A549 (cell line): ENCODE data around the gene LCE3E. TPM values are rescaled to one million over a fixed set of nuclear protein-coding genes. Genes with fewer than 3 reads are reported as not detected.

ENCODE experiments used
- ATAC-seq, 2 experiments: fragments of 200-7000 bp in 1 of 2; fragments of >200 bp in 1 of 2; cut with Nextera tagmentation in 1 of 2; cut with Tn5 transposase in 1 of 2; 3 replicates each; pipeline versions ENCODE4 v1.8.0 to v1.9.1; 2018 to 2020; ENCODE audit warnings: mild to moderate bottlenecking in 1 of 2, moderate library complexity in 1 of 2
- CTCF ChIA-PET: fragments of 300-600 bp; sonication (Branson Sonifier 250); formaldehyde crosslinking; extraction: SDS; loops from one replicate; lab custom pipeline; 2021; ENCODE audit warnings: antibody characterized with exemption, inconsistent platforms; lab: Yijun Ruan, JAX
- POLR2A ChIA-PET: fragments of 350-600 bp; formaldehyde crosslinking; extraction: SDS; loops from one replicate; lab custom pipeline; 2021; ENCODE audit warnings: antibody characterized with exemption, inconsistent platforms; lab: Yijun Ruan, JAX
- DNase-seq, 2 experiments: peaks; one replicate each; pipeline versions ENCODE4 v3.0.0 to v3.0.0-alpha.2; 2011 to 2016; ENCODE audit warnings: low read depth in 1 of 2, low spot score in 1 of 2
- FAIRE-seq: peaks from 2 replicates; lab custom pipeline; 2011; peaks lifted over from hg19 to GRCh38; lab: Jason Lieb, UNC
- H3K27ac ChIP-seq, 2 experiments: fragments of >200 bp; sonication (Bioruptor Twin); formaldehyde crosslinking; 3 replicates each; pipeline ENCODE4 v1.5.1; 2016 to 2017
- H3K4me1 ChIP-seq: fragments of >200 bp; sonication (Bioruptor Twin); formaldehyde crosslinking; 3 replicates; pipeline ENCODE4 v1.6.1; 2016
- H3K4me2 ChIP-seq: fragments of >200 bp; sonication (Bioruptor Twin); formaldehyde crosslinking; 3 replicates; pipeline ENCODE4 v1.6.1; 2016
- H3K4me3 ChIP-seq: fragments of >200 bp; sonication (Bioruptor Twin); formaldehyde crosslinking; 3 replicates; pipeline ENCODE4 v1.5.1; 2016
- H3K9me3 ChIP-seq: fragments of >200 bp; sonication (Bioruptor Twin); formaldehyde crosslinking; 3 replicates; pipeline ENCODE4 v1.6.1; 2016
- BHLHE40 ChIP-seq: IDR thresholded peaks from 2 replicates; pipeline ENCODE4 v1.6.1; 2012; ENCODE audit warnings: low read depth, low read length, inconsistent platforms
- CBX2 ChIP-seq: fragments of 200-600 bp; sonication (generic); IDR thresholded peaks from 2 replicates; pipeline ENCODE4 v1.6.1; 2016; ENCODE audit warnings: low read depth, mild to moderate bottlenecking, borderline replicate concordance
- CHD2 ChIP-seq: fragments of 150-350 bp; IDR thresholded peaks from 2 replicates; pipeline ENCODE4 v1.6.1; 2014; ENCODE audit warnings: low read length; ENCODE audit not compliant: partially characterized antibody
- CHD4 ChIP-seq: fragments of 200-600 bp; sonication (generic); IDR thresholded peaks from 2 replicates; pipeline ENCODE4 v1.6.1; 2016; ENCODE audit warnings: antibody characterized with exemption, mild to moderate bottlenecking, borderline replicate concordance
- EP300 ChIP-seq, 2 experiments: fragments of >200 bp; sonication (Bioruptor Twin); formaldehyde crosslinking; IDR thresholded peaks; 2 replicates in 1 of 2; 3 replicates in 1 of 2; pipeline ENCODE4 v1.6.1; 2016 to 2017
- ESRRA ChIP-seq: fragments of 150-350 bp; IDR thresholded peaks from 2 replicates; pipeline ENCODE4 v1.6.1; 2014; ENCODE audit warnings: mild to moderate bottlenecking, low read length, borderline replicate concordance
- FOSB ChIP-seq: fragments of 250-450 bp; sonication (Bioruptor Pico); IDR thresholded peaks from 2 replicates; pipeline ENCODE4 v1.5.0; 2020; ENCODE audit warnings: mild to moderate bottlenecking, moderate library complexity
- FOSL2 ChIP-seq, 2 experiments: fragments of 450-650 bp in 1 of 2; fragments of >200 bp in 1 of 2; sonication (Bioruptor Twin) in 1 of 2; formaldehyde crosslinking; IDR thresholded peaks; 2 replicates each; pipeline versions ENCODE4 v1.5.0 to v1.6.1; 2016 to 2020; ENCODE audit warnings: mild to moderate bottlenecking in 1 of 2, moderate library complexity in 1 of 2
- GATA3 ChIP-seq: IDR thresholded peaks from 2 replicates; pipeline ENCODE4 v1.6.1; 2012; ENCODE audit warnings: borderline replicate concordance
- HOXA7 ChIP-seq: fragments of 250-450 bp; sonication (Bioruptor Pico); IDR thresholded peaks from 2 replicates; pipeline ENCODE4 v1.5.0; 2020; ENCODE audit warnings: mild to moderate bottlenecking, moderate library complexity
- HOXB5 ChIP-seq: fragments of 250-450 bp; sonication (Bioruptor Pico); IDR thresholded peaks from 2 replicates; pipeline ENCODE4 v1.5.0; 2020; ENCODE audit warnings: mild to moderate bottlenecking, moderate library complexity
- MAFK ChIP-seq: fragments of 450-650 bp; IDR thresholded peaks from 2 replicates; pipeline ENCODE4 v1.6.1; 2014; ENCODE audit not compliant: partially characterized antibody
- MAZ ChIP-seq: fragments of 150-350 bp; IDR thresholded peaks from 2 replicates; pipeline ENCODE4 v1.6.1; 2014; ENCODE audit warnings: antibody characterized with exemption, low read depth, low read length, borderline replicate concordance
- NFE2L2 ChIP-seq: fragments of 150-350 bp; conservative IDR thresholded peaks from 2 replicates; pipeline ENCODE4 v1.6.1; 2014; ENCODE audit warnings: low read length
- NR3C1 ChIP-seq: fragments of >200 bp; sonication (Bioruptor Twin); formaldehyde crosslinking; IDR thresholded peaks from 3 replicates; pipeline ENCODE4 v1.6.1; 2017
- PHF8 ChIP-seq: fragments of 200-600 bp; sonication (generic); IDR thresholded peaks from 2 replicates; pipeline ENCODE4 v1.6.1; 2016; ENCODE audit warnings: low read depth, mild to moderate bottlenecking, antibody characterized with exemption, moderate library complexity, borderline replicate concordance
- REST ChIP-seq: fragments of 200-600 bp; sonication (generic); IDR thresholded peaks from 2 replicates; pipeline ENCODE4 v1.6.1; 2016; ENCODE audit warnings: antibody characterized with exemption, mild to moderate bottlenecking, moderate library complexity
- TFCP2L1 ChIP-seq: fragments of 250-450 bp; sonication (Bioruptor Pico); IDR thresholded peaks from 2 replicates; pipeline ENCODE4 v1.5.0; 2021; ENCODE audit warnings: mild to moderate bottlenecking
- TP53 ChIP-seq: fragments of 250-450 bp; sonication (Bioruptor Pico); IDR thresholded peaks from 2 replicates; pipeline ENCODE4 v1.5.0; 2021; ENCODE audit warnings: mild to moderate bottlenecking, moderate library complexity
- ZNF302 ChIP-seq: fragments of 250-450 bp; sonication (Bioruptor Pico); IDR thresholded peaks from 2 replicates; pipeline ENCODE4 v1.9.0; 2021; ENCODE audit warnings: inconsistent platforms, mild to moderate bottlenecking, moderate library complexity
- WGBS: methylation state at CpG from one replicate; pipeline ENCODE4 v1.1.6; 2017; ENCODE audit errors: missing lambda C conversion rate; 5-methylcytosine and 5-hydroxymethylcytosine counted together
- polyA plus RNA-seq, 4 experiments: library from polyadenylated mRNA; depleted of rRNA in 3 of 4; stranded (reverse); fragments of >200 nt; fragmentation: RNase III in 1 of 4; extraction: RNeasy Plus Mini Kit Qiagen cat#74134 plus additional on column Dnase treatment in 1 of 4; gene quantifications; 2 replicates in 3 of 4; 3 replicates in 1 of 4; pipeline ENCODE4 v1.2.3, GENCODE V29; 2011 to 2017
- TF ChIP-seq, protein P1 (sequence below): fragments of 450-650 bp; IDR thresholded peaks from 2 replicates; pipeline ENCODE4 v1.6.1; 2014; ENCODE audit warnings: antibody characterized with exemption
- TF ChIP-seq, protein P2 (sequence below): fragments of 250-450 bp; sonication (Bioruptor Pico); IDR thresholded peaks from 2 replicates; pipeline ENCODE4 v1.5.0; 2021; ENCODE audit warnings: mild to moderate bottlenecking, moderate library complexity, borderline replicate concordance
- TF ChIP-seq, protein P3 (sequence below): fragments of 250-450 bp; sonication (Bioruptor Pico); IDR thresholded peaks from 2 replicates; pipeline ENCODE4 v1.5.0; 2020; ENCODE audit warnings: low read depth, mild to moderate bottlenecking, moderate library complexity

Gene LCE3E
- polyA plus RNA-seq, 2 of the 4 experiments (the other 2 are of a cell fraction), result not detected

DNA sequence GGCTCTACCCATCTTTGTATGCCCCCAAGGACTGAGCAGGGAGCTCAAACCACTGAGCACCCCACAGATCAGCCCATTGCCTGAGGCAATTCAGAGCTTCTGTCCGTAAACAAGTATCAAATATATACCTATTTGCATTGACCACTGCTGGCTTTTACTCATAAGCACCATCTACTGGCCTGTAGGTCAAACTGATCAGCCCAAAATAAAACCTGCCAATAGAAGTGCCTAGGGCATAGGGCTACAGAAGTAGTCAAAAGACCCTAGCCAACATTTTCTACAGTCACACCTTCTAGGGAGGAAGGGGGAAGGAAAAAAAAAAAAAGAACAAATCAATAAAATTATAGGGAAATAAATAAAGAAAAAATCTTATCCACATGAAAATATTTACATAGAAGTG is 19.0 kb upstream of the LCE3E start:
- H3K4me2 ChIP-seq, result no peak overlapping the region
- WGBS, result no CpG with 5 or more reads among the region's 1 CpG
- no peaks in the 10 kb centered on the region for H3K9me3 ChIP-seq
- TF ChIP-seq FOSB (CRISPR knock-in tag) (no peak), NR3C1 (no peak), CHD2 (no peak), MAFK (no peak), BHLHE40 (no peak)
- TF ChIP-seq, protein P1, sequence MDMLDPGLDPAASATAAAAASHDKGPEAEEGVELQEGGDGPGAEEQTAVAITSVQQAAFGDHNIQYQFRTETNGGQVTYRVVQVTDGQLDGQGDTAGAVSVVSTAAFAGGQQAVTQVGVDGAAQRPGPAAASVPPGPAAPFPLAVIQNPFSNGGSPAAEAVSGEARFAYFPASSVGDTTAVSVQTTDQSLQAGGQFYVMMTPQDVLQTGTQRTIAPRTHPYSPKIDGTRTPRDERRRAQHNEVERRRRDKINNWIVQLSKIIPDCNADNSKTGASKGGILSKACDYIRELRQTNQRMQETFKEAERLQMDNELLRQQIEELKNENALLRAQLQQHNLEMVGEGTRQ, result no peak
- H3K4me3 ChIP-seq, result no peak overlapping the region
- no peak for DNase-seq
- ATAC-seq, result no peak
- no peak for FAIRE-seq
- POLR2A ChIA-PET, result no interaction called here
- CTCF ChIA-PET, result no interaction called here
- H3K4me1 ChIP-seq, result no peaks in the 10 kb centered on the region
- no peak overlapping the region for H3K27ac ChIP-seq

- TF ChIP-seq HOXB5 (CRISPR knock-in tag) (no peak), CHD4 (no peak), ZNF302 (no peak), PHF8 (no peak), FOSL2 (IDR thresholded peaks at IDR 0.05) (no peak), FOSL2 (CRISPR knock-in tag; IDR thresholded peaks at IDR 0.05) (peak; percentile 24; the same call in 1 of the 2 replicates), MAZ (no peak), FOSB (CRISPR knock-in tag) (no peak), ESRRA (no peak), NFE2L2 (peak; percentile 66; the same call in 1 of the 2 replicates), REST (no peak), GATA3 (no peak), MAFK (peak; percentile 83), EP300 (IDR thresholded peaks at IDR 0.05) (no peak), CBX2 (no peak), HOXA7 (no peak), TFCP2L1 (CRISPR knock-in tag) (no peak), TP53 (CRISPR knock-in tag) (no peak)
- TF ChIP-seq, protein P2, sequence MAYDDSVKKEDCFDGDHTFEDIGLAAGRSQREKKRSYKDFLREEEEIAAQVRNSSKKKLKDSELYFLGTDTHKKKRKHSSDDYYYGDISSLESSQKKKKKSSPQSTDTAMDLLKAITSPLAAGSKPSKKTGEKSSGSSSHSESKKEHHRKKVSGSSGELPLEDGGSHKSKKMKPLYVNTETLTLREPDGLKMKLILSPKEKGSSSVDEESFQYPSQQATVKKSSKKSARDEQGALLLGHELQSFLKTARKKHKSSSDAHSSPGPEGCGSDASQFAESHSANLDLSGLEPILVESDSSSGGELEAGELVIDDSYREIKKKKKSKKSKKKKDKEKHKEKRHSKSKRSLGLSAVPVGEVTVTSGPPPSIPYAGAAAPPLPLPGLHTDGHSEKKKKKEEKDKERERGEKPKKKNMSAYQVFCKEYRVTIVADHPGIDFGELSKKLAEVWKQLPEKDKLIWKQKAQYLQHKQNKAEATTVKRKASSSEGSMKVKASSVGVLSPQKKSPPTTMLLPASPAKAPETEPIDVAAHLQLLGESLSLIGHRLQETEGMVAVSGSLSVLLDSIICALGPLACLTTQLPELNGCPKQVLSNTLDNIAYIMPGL (CRISPR knock-in tag), result no peak
- TF ChIP-seq, protein P3, sequence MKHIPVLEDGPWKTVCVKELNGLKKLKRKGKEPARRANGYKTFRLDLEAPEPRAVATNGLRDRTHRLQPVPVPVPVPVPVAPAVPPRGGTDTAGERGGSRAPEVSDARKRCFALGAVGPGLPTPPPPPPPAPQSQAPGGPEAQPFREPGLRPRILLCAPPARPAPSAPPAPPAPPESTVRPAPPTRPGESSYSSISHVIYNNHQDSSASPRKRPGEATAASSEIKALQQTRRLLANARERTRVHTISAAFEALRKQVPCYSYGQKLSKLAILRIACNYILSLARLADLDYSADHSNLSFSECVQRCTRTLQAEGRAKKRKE (CRISPR knock-in tag), result no peak
- Histone ChIP-seq H3K4me2 (0 out of 3 replicates have a peak overlapping the region, but pooled peaks have one; percentile 4), H3K4me3 (no peak overlapping the region), H3K4me1 (peaks cover 4% of the 10 kb centered on the region; the same call in 1 of the 3 replicates), H3K27ac (no peak overlapping the region), H3K9me3 (no peaks in the 10 kb centered on the region)
- WGBS, result 13% methylated on average over 1 of the region's 1 CpG
- ChIA-PET CTCF (no interaction called here), POLR2A (no interaction called here)
- DNase-seq, result peak in 1 of 2 experiments; percentile 55
- peak; percentile 45 to 70; a peak in 3 of 6 replicates for ATAC-seq
- no peak for FAIRE-seq
These were observed 16.1 kb upstream of the LCE3E start for GRCh38 chr1:152582647-152583046.
